GM23338 (cell line): ENCODE results near the gene GAREM1. TPM values are rescaled to one million over a fixed set of nuclear protein-coding genes. Genes with fewer than 3 reads are reported as not detected.

ENCODE experiments used
- ATAC-seq: fragments of 200-7000 bp; cut with Tn5 transposase; 3 replicates; pipeline ENCODE4 v1.9.1; 2020
- DNase-seq: peaks from one replicate; pipeline ENCODE4 v3.0.0-alpha.2; 2015; ENCODE audit warnings: low spot score
- H2AFZ ChIP-seq: fragments of 200-600 bp; sonication (generic); 2 replicates; pipeline ENCODE4 v1.8.0; 2016; ENCODE audit warnings: antibody characterized with exemption, mild to moderate bottlenecking, moderate library complexity
- H3F3A ChIP-seq: fragments of 200-600 bp; sonication (generic); replicated peaks from 2 replicates; pipeline ENCODE4 v1.8.0; 2017; ENCODE audit warnings: antibody characterized with exemption, mixed run types, low read depth
- H3K27ac ChIP-seq: fragments of 200-600 bp; sonication (generic); 2 replicates; pipeline ENCODE4 v1.6.1; 2016; ENCODE audit warnings: low read depth
- H3K27me3 ChIP-seq: fragments of 200-600 bp; sonication (generic); 2 replicates; pipeline ENCODE4 v1.8.0; 2016; ENCODE audit warnings: mild to moderate bottlenecking, mixed run types, moderate library complexity; ENCODE audit not compliant: insufficient read depth
- H3K36me3 ChIP-seq: fragments of 200-600 bp; sonication (generic); 2 replicates; pipeline ENCODE4 v1.8.0; 2016; ENCODE audit warnings: mild to moderate bottlenecking; ENCODE audit not compliant: insufficient read depth
- H3K4me1 ChIP-seq: fragments of 200-600 bp; sonication (generic); 2 replicates; pipeline ENCODE4 v1.8.0; 2016; ENCODE audit warnings: mild to moderate bottlenecking, moderate library complexity; ENCODE audit not compliant: insufficient read depth
- H3K4me2 ChIP-seq: fragments of 200-600 bp; sonication (generic); 2 replicates; pipeline ENCODE4 v1.7.1; 2017; ENCODE audit warnings: mixed run types
- H3K4me3 ChIP-seq: fragments of 200-600 bp; sonication (generic); 2 replicates; pipeline ENCODE4 v1.6.1; 2016; ENCODE audit warnings: mixed run types
- H3K79me2 ChIP-seq: fragments of 200-600 bp; sonication (generic); replicated peaks from 2 replicates; pipeline ENCODE4 v1.8.0; 2017; ENCODE audit warnings: mild to moderate bottlenecking; ENCODE audit not compliant: insufficient read depth
- H3K9me2 ChIP-seq: fragments of 200-600 bp; sonication (generic); 2 replicates; pipeline ENCODE4 v1.8.0; 2017; ENCODE audit not compliant: insufficient read depth
- H4K20me1 ChIP-seq: fragments of 200-600 bp; sonication (generic); replicated peaks from 2 replicates; pipeline ENCODE4 v1.8.0; 2017; ENCODE audit warnings: mild to moderate bottlenecking; ENCODE audit not compliant: insufficient read depth
- H3K27ac Mint-ChIP-seq: 2 replicates; pipeline ENCODE4 v1.8.0; 2020; ENCODE audit warnings: inconsistent platforms, mild to moderate bottlenecking, moderate library complexity, mixed read lengths
- H3K27me3 Mint-ChIP-seq: 3 replicates; pipeline ENCODE4 v1.8.0; 2022; ENCODE audit warnings: low read depth, mild to moderate bottlenecking, moderate library complexity, mixed read lengths, inconsistent platforms; ENCODE audit not compliant: insufficient read depth, poor library complexity
- H3K36me3 Mint-ChIP-seq: 3 replicates; pipeline ENCODE4 v1.8.0; 2021; ENCODE audit warnings: low read depth, mild to moderate bottlenecking, inconsistent platforms, moderate library complexity, mixed read lengths
- H3K4me1 Mint-ChIP-seq: 3 replicates; pipeline ENCODE4 v1.8.0; 2020; ENCODE audit warnings: mild to moderate bottlenecking, inconsistent platforms, mixed read lengths
- H3K4me3 Mint-ChIP-seq: 3 replicates; pipeline ENCODE4 v1.8.0; 2021; ENCODE audit warnings: moderate library complexity, mild to moderate bottlenecking, inconsistent platforms, mixed read lengths
- H3K9me3 Mint-ChIP-seq: 3 replicates; pipeline ENCODE4 v1.8.0; 2020; ENCODE audit warnings: moderate library complexity, mild to moderate bottlenecking, inconsistent platforms, mixed read lengths
- CREB1 ChIP-seq: fragments of 250-450 bp; sonication (Bioruptor Pico); IDR thresholded peaks from 2 replicates; pipeline ENCODE4 v1.5.0; 2020; ENCODE audit warnings: low read depth, mild to moderate bottlenecking, moderate library complexity
- CTCF ChIP-seq, 2 experiments: fragments of 200-600 bp in 1 of 2; sonication (generic) in 1 of 2; conservative IDR thresholded peaks; 2 replicates each; pipeline versions ENCODE4 v1.5.1 to v1.6.1; 2016 to 2017; ENCODE audit warnings: antibody characterized with exemption in 2 of 2, low read depth in 2 of 2, mild to moderate bottlenecking in 2 of 2, moderate library complexity in 1 of 2
- ETS1 ChIP-seq: IDR thresholded peaks from 2 replicates; pipeline ENCODE4 v1.6.1; 2016; ENCODE audit warnings: antibody characterized with exemption
- EZH2 ChIP-seq: fragments of 200-600 bp; sonication (generic); IDR thresholded peaks from one replicate; pipeline ENCODE4 v1.8.0; 2017; ENCODE audit warnings: antibody characterized with exemption, mild to moderate bottlenecking, low read depth; ENCODE audit not compliant: unreplicated experiment
- EZH2phosphoT487 ChIP-seq: fragments of 200-600 bp; sonication (generic); IDR thresholded peaks from one replicate; pipeline ENCODE4 v1.8.1; 2018; ENCODE audit warnings: antibody characterized with exemption; ENCODE audit not compliant: unreplicated experiment
- JUNB ChIP-seq: IDR thresholded peaks from one replicate; pipeline ENCODE4 v1.6.1; 2016; ENCODE audit warnings: antibody characterized with exemption; ENCODE audit not compliant: unreplicated experiment
- NANOG ChIP-seq: IDR thresholded peaks from 2 replicates; pipeline ENCODE4 v1.6.1; 2016; ENCODE audit warnings: antibody characterized with exemption, borderline replicate concordance
- POLR2AphosphoS5 ChIP-seq: IDR thresholded peaks from 2 replicates; pipeline ENCODE4 v1.6.1; 2016; ENCODE audit warnings: antibody characterized with exemption, low read depth
- REST ChIP-seq: IDR thresholded peaks from one replicate; pipeline ENCODE4 v1.6.1; 2018; ENCODE audit warnings: antibody characterized with exemption; ENCODE audit not compliant: unreplicated experiment
- STAT1 ChIP-seq: IDR thresholded peaks from one replicate; pipeline ENCODE4 v1.6.1; 2016; ENCODE audit warnings: antibody characterized with exemption; ENCODE audit not compliant: unreplicated experiment
- ZNF114 ChIP-seq: fragments of 250-450 bp; sonication (Bioruptor Pico); IDR thresholded peaks from 2 replicates; pipeline ENCODE4 v1.5.0; 2020; ENCODE audit warnings: mild to moderate bottlenecking, moderate library complexity
- ZNF331 ChIP-seq: fragments of 250-450 bp; sonication (Bioruptor Pico); IDR thresholded peaks from 2 replicates; pipeline ENCODE4 v1.5.0; 2020; ENCODE audit warnings: low read depth, mild to moderate bottlenecking, moderate library complexity
- ZNF462 ChIP-seq: fragments of 250-450 bp; sonication (Bioruptor Pico); IDR thresholded peaks from 2 replicates; pipeline ENCODE4 v1.5.0; 2020; ENCODE audit warnings: mild to moderate bottlenecking, moderate library complexity
- polyA plus RNA-seq: library from polyadenylated mRNA; unstranded; fragments of >200 nt; fragmentation: Nextera tagmentation; extraction: Ambion mirVana; gene quantifications from 2 replicates; pipeline ENCODE4 v1.2.1, GENCODE V29; 2016
- total RNA-seq: library from RNA; depleted of rRNA; stranded (reverse); fragments of >200 nt; shearing (Covaris generic); gene quantifications from 2 replicates; pipeline ENCODE4 v1.2.3, GENCODE V29; 2014

GAREM1 gene
- total and polyA plus RNA-seq, 2 experiments from 2014 or later: 2.7 to 6.0 TPM

GRCh38 chr18:32258558-32259204, 212.0 kb downstream of the GAREM1 start:
- Histone ChIP-seq H3K4me3 (no peak overlapping the region), H3K27ac (no peak overlapping the region), H3K9me2 (peaks cover 15% of the 10 kb centered on the region), H4K20me1 (no peaks in the 10 kb centered on the region), H3F3A (no peaks in the 10 kb centered on the region), H3K4me1 (no peaks in the 10 kb centered on the region), H3K79me2 (no peaks in the 10 kb centered on the region), H3K27me3 (no peaks in the 10 kb centered on the region), H3K4me2 (no peak overlapping the region), H3K36me3 (no peaks in the 10 kb centered on the region), H2AFZ (no peak overlapping the region)
- Mint-ChIP-seq H3K27me3 (no peaks in the 10 kb centered on the region), H3K4me3 (no peak overlapping the region), H3K36me3 (no peaks in the 10 kb centered on the region; the same call in 2 of the 3 replicates), H3K27ac (no peak overlapping the region), H3K9me3 (no peaks in the 10 kb centered on the region), H3K4me1 (no peaks in the 10 kb centered on the region)
- no peak for ATAC-seq
- TF ChIP-seq NANOG: no peak
- no peak for TF ChIP-seq ETS1
- no peak for TF ChIP-seq JUNB
- no peak for TF ChIP-seq EZH2phosphoT487
- no peak for TF ChIP-seq CTCF (conservative IDR thresholded peaks at IDR 0.05; ENCODE audit: low read depth in 2 of 2)
- no peak for TF ChIP-seq STAT1
- no peak for TF ChIP-seq ZNF462 (CRISPR knock-in tag)
- no peak for TF ChIP-seq ZNF114 (CRISPR knock-in tag)
- TF ChIP-seq POLR2AphosphoS5: no peak
- no peak for TF ChIP-seq EZH2
- TF ChIP-seq ZNF331 (CRISPR knock-in tag): no peak
- no peak for TF ChIP-seq REST
- TF ChIP-seq CREB1 (CRISPR knock-in tag): no peak
- DNase-seq: no peak
